Mesenchymal stem cell (in vitro differentiated cells and primary cell): Measurements from ENCODE around the gene MYO9A.

Source experiments
- DNase-seq: peaks from one replicate; pipeline ENCODE4 v3.0.0-alpha.2; 2013
- H2AFZ ChIP-seq: one replicate; pipeline ENCODE4 v1.6.1; 2013; ENCODE audit warnings: low read depth, mild to moderate bottlenecking, control low read depth, inconsistent platforms, low read length, moderate library complexity
- H2AK5ac ChIP-seq: 2 replicates; pipeline ENCODE4 v1.6.1; 2013; ENCODE audit warnings: low read length, moderate library complexity, mild to moderate bottlenecking, inconsistent platforms; ENCODE audit not compliant: severe bottlenecking
- H2BK120ac ChIP-seq: one replicate; pipeline ENCODE4 v1.6.1; 2013; ENCODE audit warnings: low read depth, mild to moderate bottlenecking, inconsistent platforms, low read length, moderate library complexity
- H2BK12ac ChIP-seq, 2 experiments: one replicate each; pipeline ENCODE4 v1.6.1; 2013; ENCODE audit warnings: inconsistent platforms in 2 of 2, low read length in 2 of 2, mild to moderate bottlenecking in 2 of 2, moderate library complexity in 2 of 2, control low read depth in 1 of 2
- H2BK15ac ChIP-seq: one replicate; pipeline ENCODE4 v1.6.1; 2013; ENCODE audit warnings: mild to moderate bottlenecking, low read depth, inconsistent platforms; ENCODE audit not compliant: poor library complexity, severe bottlenecking
- H2BK5ac ChIP-seq: 2 replicates; pipeline ENCODE4 v1.6.1; 2013; ENCODE audit warnings: low read depth, mild to moderate bottlenecking, low read length, control low read depth, inconsistent platforms; ENCODE audit not compliant: poor library complexity, severe bottlenecking
- H3K14ac ChIP-seq, 2 experiments: one replicate each; pipeline ENCODE4 v1.6.1; 2013; ENCODE audit warnings: inconsistent platforms in 2 of 2, low read length in 2 of 2, control low read depth in 1 of 2, mild to moderate bottlenecking in 1 of 2, moderate library complexity in 1 of 2
- H3K18ac ChIP-seq, 2 experiments: one replicate each; pipeline ENCODE4 v1.6.1; 2013; ENCODE audit warnings: inconsistent platforms in 2 of 2, low read length in 2 of 2, control low read depth in 1 of 2, low read depth in 1 of 2, mild to moderate bottlenecking in 1 of 2
- H3K23ac ChIP-seq, 2 experiments: one replicate each; pipeline ENCODE4 v1.6.1; 2013; ENCODE audit warnings: inconsistent platforms in 2 of 2, low read length in 2 of 2, mild to moderate bottlenecking in 2 of 2, moderate library complexity in 2 of 2, control low read depth in 1 of 2
- H3K27ac ChIP-seq: 2 replicates; pipeline ENCODE4 v1.5.1; 2013; ENCODE audit warnings: mild to moderate bottlenecking, moderate library complexity, low read length, control low read depth, inconsistent platforms; ENCODE audit not compliant: poor library complexity, severe bottlenecking
- H3K27me3 ChIP-seq, 2 experiments: 2 replicates each; pipeline versions ENCODE4 v1.6.1 to v1.7.0; 2013; ENCODE audit warnings: low read length in 2 of 2, mild to moderate bottlenecking in 2 of 2, moderate library complexity in 2 of 2, control low read depth in 1 of 2, inconsistent platforms in 1 of 2; ENCODE audit not compliant: control insufficient read depth in 1 of 2, insufficient read depth in 1 of 2
- H3K36me3 ChIP-seq, 2 experiments: 2 replicates each; pipeline versions ENCODE4 v1.6.1 to v1.7.0; 2013; ENCODE audit warnings: low read length in 2 of 2, control low read depth in 1 of 2, inconsistent platforms in 1 of 2, low read depth in 1 of 2, mild to moderate bottlenecking in 1 of 2; ENCODE audit not compliant: insufficient read depth in 2 of 2, control insufficient read depth in 1 of 2
- H3K4ac ChIP-seq, 2 experiments: one replicate each; pipeline ENCODE4 v1.6.1; 2013; ENCODE audit warnings: inconsistent platforms in 2 of 2, low read length in 2 of 2, mild to moderate bottlenecking in 2 of 2, moderate library complexity in 2 of 2, control low read depth in 1 of 2, low read depth in 1 of 2
- H3K4me1 ChIP-seq: 2 replicates; pipeline ENCODE4 v1.6.1; 2013; ENCODE audit warnings: low read depth, low read length, control low read depth; ENCODE audit not compliant: control insufficient read depth, insufficient read depth
- H3K4me2 ChIP-seq: 2 replicates; pipeline ENCODE4 v1.6.1; 2013; ENCODE audit warnings: low read length, mild to moderate bottlenecking, inconsistent platforms; ENCODE audit not compliant: poor library complexity, severe bottlenecking
- H3K4me3 ChIP-seq, 2 experiments: 2 replicates each; pipeline versions ENCODE4 v1.5.1 to v1.7.0; 2013; ENCODE audit warnings: low read length in 2 of 2, mild to moderate bottlenecking in 2 of 2, control low read depth in 1 of 2, low read depth in 1 of 2; ENCODE audit not compliant: insufficient read depth in 1 of 2
- H3K79me1 ChIP-seq: replicated peaks from 2 replicates; pipeline ENCODE4 v1.6.1; 2013; ENCODE audit warnings: mild to moderate bottlenecking, control low read depth, low read length, inconsistent platforms; ENCODE audit not compliant: poor library complexity, severe bottlenecking
- H3K9ac ChIP-seq: 2 replicates; pipeline ENCODE4 v1.7.0; 2013; ENCODE audit warnings: mild to moderate bottlenecking, low read length, moderate library complexity
- H3K9me3 ChIP-seq: 2 replicates; pipeline ENCODE4 v1.7.0; 2013; ENCODE audit warnings: mild to moderate bottlenecking, low read length; ENCODE audit not compliant: control insufficient read depth
- H4K8ac ChIP-seq: one replicate; pipeline ENCODE4 v1.6.1; 2013; ENCODE audit warnings: inconsistent platforms, mild to moderate bottlenecking, low read length, moderate library complexity
- H4K91ac ChIP-seq: one replicate; pipeline ENCODE4 v1.6.1; 2013; ENCODE audit warnings: mild to moderate bottlenecking, low read length, inconsistent platforms
- WGBS: methylation state at CpG from one replicate; pipeline ENCODE4 v1.1.7; 2013; ENCODE audit warnings: mixed read lengths; 5-methylcytosine and 5-hydroxymethylcytosine counted together

MYO9A gene

DNA sequence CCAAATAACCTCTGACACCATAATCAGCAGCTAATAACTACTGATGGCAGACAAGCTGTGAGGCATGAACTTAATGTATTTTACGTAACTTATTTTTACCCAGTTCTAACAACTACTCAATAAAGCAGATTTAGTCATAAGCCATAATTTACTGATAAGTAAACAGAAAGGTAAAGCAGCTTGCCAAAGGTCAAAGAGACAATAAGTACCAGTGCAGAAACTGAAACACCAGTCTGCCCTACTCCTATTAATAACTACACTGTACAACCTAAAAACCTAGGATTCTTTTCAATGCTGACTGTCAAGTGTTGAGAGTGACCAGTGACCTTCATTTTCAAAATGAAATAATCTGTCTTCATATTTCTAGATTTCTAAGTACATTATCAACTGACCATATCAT lies 155.4 kb downstream of the MYO9A start:
- Histone ChIP-seq H3K36me3 (peaks cover 0 to 40% of the 10 kb centered on the region in 2 experiments), H2BK5ac (no peak overlapping the region), H3K4me1 (no peaks in the 10 kb centered on the region), H3K27ac (no peak overlapping the region), H3K14ac (no peak overlapping the region), H2BK15ac (no peak overlapping the region), H3K4me2 (no peak overlapping the region), H3K79me1 (peaks cover 3% of the 10 kb centered on the region), H4K8ac (no peak overlapping the region), H3K18ac (no peak overlapping the region), H3K4ac (no peak overlapping the region), H2BK12ac (no peak overlapping the region), H4K91ac (no peak overlapping the region), H3K9me3 (no peaks in the 10 kb centered on the region), H3K27me3 (no peaks in the 10 kb centered on the region), H3K23ac (no peak overlapping the region), H3K9ac (no peak overlapping the region), H3K4me3 (no peak overlapping the region), H2AFZ (no peak overlapping the region), H2AK5ac (no peak overlapping the region), H2BK120ac (no peak overlapping the region)
- DNase-seq, result no peak
- WGBS, result 100% methylated on average over 1 of the region's 1 CpG

DNA sequence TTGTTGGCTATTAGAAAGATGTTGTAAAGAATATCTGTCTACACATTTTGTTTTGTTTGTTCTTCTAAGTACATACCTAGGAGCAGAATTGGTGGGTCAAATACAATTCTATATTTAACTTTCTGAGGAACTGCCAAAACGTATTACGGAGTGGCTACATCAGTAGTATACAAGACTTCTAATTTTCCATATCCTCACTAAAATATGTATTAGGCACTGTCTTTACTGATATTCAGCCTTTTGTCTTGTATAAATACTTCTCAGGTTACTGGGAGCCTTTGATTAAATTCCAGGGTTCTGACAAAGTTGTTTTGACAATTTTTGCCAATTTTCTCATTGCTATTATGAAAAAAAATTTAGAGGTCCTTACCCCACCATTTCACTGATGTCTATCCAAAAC lies 160.9 kb downstream of the MYO9A start:
- no peak overlapping the region for H2AK5ac ChIP-seq
- H3K27me3 ChIP-seq, result no peaks in the 10 kb centered on the region
- H3K79me1 ChIP-seq, result peaks cover 2% of the 10 kb centered on the region
- no peak overlapping the region for H3K18ac ChIP-seq
- no peak overlapping the region for H4K91ac ChIP-seq
- H3K4me1 ChIP-seq, result no peaks in the 10 kb centered on the region
- H2AFZ ChIP-seq, result no peak overlapping the region
- H2BK120ac ChIP-seq, result no peak overlapping the region
- no peak overlapping the region for H3K9ac ChIP-seq
- 100% methylated on average over 1 of the region's 2 CpGs for WGBS
- no peak overlapping the region for H3K4me2 ChIP-seq
- peaks cover 0 to 31% of the 10 kb centered on the region in 2 experiments for H3K36me3 ChIP-seq
- H2BK15ac ChIP-seq, result no peak overlapping the region
- H3K27ac ChIP-seq, result no peak overlapping the region
- DNase-seq, result no peak
- no peak overlapping the region for H4K8ac ChIP-seq
- H3K23ac ChIP-seq, result no peak overlapping the region
- H3K4ac ChIP-seq, result no peak overlapping the region
- H2BK12ac ChIP-seq, result no peak overlapping the region
- H3K9me3 ChIP-seq, result no peaks in the 10 kb centered on the region
- H3K4me3 ChIP-seq, result no peak overlapping the region
- no peak overlapping the region for H3K14ac ChIP-seq
- no peak overlapping the region for H2BK5ac ChIP-seq

DNA sequence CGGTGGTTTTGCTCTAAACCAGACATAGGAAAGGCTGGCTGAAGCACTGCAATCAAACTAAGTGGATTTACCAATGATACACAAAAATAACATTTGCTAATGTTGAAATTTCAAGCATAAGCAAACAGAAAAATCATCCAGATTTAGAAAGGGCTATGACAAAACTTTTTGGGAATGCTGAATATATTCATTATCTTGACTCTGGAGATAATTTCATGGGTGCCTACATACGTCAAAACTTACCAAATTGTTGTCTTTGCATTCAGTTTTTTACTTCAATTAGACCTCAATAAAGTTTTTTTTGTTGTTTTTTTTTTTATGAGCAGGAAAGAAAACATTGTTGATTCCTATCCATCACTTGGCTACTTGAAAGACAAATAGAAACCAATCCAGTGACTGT lies 166.8 kb downstream of the MYO9A start:
- H3K4me3 ChIP-seq, result no peak overlapping the region
- H2BK120ac ChIP-seq, result no peak overlapping the region
- H2AFZ ChIP-seq, result no peak overlapping the region
- H3K27me3 ChIP-seq, result no peaks in the 10 kb centered on the region
- H3K79me1 ChIP-seq, result no peaks in the 10 kb centered on the region
- no peak overlapping the region for H3K27ac ChIP-seq
- no peak overlapping the region for H2BK12ac ChIP-seq
- no peak overlapping the region for H2BK5ac ChIP-seq
- peaks cover 0 to 14% of the 10 kb centered on the region in 2 experiments for H3K36me3 ChIP-seq
- no peak overlapping the region for H2AK5ac ChIP-seq
- no peak overlapping the region for H3K4ac ChIP-seq
- no peak overlapping the region for H2BK15ac ChIP-seq
- no peak overlapping the region for H4K8ac ChIP-seq
- DNase-seq, result no peak
- H3K9me3 ChIP-seq, result no peaks in the 10 kb centered on the region
- WGBS, result 100% methylated on average over 1 of the region's 2 CpGs
- H4K91ac ChIP-seq, result no peak overlapping the region
- no peaks in the 10 kb centered on the region for H3K4me1 ChIP-seq
- H3K9ac ChIP-seq, result no peak overlapping the region
- no peak overlapping the region for H3K14ac ChIP-seq
- H3K18ac ChIP-seq, result no peak overlapping the region
- no peak overlapping the region for H3K4me2 ChIP-seq
- H3K23ac ChIP-seq, result no peak overlapping the region

DNA sequence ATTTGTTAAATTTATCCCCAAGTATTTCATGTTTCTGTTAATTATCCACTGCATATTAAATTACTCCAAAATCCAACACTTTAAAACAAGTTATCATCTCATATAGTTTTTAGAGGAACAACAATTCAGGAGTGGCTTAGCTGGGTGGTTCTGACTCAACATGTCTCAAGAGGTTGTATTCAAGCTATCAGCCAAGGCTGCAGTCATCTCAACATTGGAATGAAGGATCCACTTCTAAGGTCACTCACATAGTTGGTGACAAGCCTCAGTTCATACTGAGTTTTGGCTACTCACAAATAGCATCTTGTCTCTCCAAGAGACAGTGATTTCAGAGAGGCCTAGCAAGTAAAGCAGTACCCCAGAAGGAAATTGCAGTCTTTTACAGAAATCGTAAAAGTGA lies 172.9 kb downstream of the MYO9A start:
- Histone ChIP-seq H3K27ac (no peak overlapping the region), H4K8ac (no peak overlapping the region), H3K79me1 (no peaks in the 10 kb centered on the region), H2AK5ac (no peak overlapping the region), H2BK120ac (no peak overlapping the region), H3K23ac (no peak overlapping the region), H3K18ac (no peak overlapping the region), H3K9ac (no peak overlapping the region), H3K36me3 (peaks cover 0 to 3% of the 10 kb centered on the region in 2 experiments), H4K91ac (no peak overlapping the region), H3K4me1 (no peaks in the 10 kb centered on the region), H3K27me3 (no peaks in the 10 kb centered on the region), H3K4ac (no peak overlapping the region), H3K4me2 (no peak overlapping the region), H3K4me3 (no peak overlapping the region), H3K9me3 (no peaks in the 10 kb centered on the region), H2AFZ (no peak overlapping the region), H2BK12ac (no peak overlapping the region), H3K14ac (no peak overlapping the region), H2BK15ac (no peak overlapping the region), H2BK5ac (no peak overlapping the region)
- no CpG with 5 or more reads among the region's 1 CpG for WGBS
- DNase-seq, result no peak
